ENCODE results near the gene ANGPTL3.
"Not testable (repeated sequence)": the region's sequence is repeated elsewhere in the genome, so short reads cannot be mapped to it uniquely, and the experiment has no call there.

The ANGPTL3 gene, protein sequence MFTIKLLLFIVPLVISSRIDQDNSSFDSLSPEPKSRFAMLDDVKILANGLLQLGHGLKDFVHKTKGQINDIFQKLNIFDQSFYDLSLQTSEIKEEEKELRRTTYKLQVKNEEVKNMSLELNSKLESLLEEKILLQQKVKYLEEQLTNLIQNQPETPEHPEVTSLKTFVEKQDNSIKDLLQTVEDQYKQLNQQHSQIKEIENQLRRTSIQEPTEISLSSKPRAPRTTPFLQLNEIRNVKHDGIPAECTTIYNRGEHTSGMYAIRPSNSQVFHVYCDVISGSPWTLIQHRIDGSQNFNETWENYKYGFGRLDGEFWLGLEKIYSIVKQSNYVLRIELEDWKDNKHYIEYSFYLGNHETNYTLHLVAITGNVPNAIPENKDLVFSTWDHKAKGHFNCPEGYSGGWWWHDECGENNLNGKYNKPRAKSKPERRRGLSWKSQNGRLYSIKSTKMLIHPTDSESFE

DNA sequence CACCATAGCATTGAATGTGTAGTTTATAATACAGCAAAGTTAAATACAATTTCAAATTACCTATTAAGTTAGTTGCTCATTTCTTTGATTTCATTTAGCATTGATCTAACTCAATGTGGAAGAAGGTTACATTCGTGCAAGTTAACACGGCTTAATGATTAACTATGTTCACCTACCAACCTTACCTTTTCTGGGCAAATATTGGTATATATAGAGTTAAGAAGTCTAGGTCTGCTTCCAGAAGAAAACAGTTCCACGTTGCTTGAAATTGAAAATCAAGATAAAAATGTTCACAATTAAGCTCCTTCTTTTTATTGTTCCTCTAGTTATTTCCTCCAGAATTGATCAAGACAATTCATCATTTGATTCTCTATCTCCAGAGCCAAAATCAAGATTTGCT lies at the start of gene ANGPTL3:
ANGPTL3 (plus strand) TSS at position 240 of the 400 bp plus-strand sequence; CDS start at position 287, 47 bp downstream.
- no peak for DNase-seq

DNA sequence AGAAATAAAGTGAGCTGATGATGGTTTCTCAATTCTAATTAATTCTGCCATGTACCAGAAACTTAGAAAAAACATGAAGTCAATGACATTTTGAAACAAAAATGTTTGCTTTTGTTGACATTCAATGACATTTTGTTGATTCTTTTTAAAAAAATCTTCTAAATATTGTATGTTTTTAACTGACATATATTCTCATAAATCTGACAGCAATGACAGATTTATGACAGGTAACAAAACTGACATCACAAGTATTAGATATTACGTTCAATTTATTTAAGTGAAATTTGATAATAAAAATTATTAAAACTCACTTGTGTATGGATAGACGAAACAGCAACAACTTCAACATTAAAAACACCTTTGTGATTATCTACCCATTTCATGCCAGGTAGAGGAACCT lies 36.0 kb upstream of the ANGPTL3 start:
- DNase-seq, result no peak

DNA sequence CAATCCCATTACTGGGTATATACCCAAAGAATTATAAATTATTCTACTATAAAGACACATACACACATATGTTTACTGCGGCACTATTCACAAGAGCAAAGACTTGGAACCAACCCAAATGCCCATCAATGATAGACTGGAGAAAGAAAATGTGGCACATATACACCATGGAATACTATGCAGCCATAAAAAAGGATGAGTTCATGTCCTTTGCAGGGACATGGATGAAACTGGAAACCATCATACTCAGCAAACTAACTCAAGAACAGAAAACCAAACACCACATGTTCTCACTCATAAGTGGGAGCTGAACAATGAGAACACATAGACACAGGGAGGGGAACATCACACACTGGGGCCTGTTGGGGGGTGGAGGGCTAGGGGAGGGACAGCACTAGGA lies 30.1 kb upstream of the ANGPTL3 start:
- DNase-seq, result not testable (repeated sequence)

DNA sequence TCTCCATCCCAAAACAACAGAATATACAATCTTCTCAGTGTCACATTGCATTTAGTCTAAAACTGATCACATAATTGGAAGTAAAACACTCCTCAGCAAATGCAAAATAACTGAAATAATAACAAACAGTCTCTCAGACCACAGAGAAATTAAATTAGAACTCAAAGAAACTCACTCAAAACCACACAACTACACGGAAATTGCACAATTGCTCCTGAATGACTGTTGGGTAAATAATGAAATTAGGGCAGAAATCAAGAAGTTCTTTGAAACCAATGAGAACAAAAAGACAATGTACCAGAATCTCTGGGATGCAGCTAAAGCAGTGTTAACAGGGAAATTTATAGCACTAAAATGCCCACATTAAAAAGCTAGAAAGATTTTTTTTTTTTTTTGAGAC lies 29.4 kb upstream of the ANGPTL3 start:
- DNase-seq, result not testable (repeated sequence)

DNA sequence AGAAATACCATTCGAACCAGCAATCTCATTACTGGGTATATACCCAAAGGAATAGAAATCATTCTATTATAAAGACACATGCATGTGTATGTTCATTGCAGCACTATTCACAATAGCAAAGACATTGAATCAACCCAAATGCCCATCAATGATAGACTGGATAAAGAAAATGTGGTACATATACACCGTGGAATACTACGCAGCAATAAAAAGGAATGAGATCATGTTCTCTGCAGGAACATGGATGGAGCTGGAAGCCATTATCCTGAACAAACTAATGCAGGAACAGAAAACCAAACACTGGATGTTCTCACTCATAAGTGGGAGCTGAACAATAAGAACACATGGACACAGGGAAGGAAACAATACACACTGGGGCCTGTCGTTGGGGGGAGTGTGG lies 25.8 kb upstream of the ANGPTL3 start:
- not testable (repeated sequence) for DNase-seq

DNA sequence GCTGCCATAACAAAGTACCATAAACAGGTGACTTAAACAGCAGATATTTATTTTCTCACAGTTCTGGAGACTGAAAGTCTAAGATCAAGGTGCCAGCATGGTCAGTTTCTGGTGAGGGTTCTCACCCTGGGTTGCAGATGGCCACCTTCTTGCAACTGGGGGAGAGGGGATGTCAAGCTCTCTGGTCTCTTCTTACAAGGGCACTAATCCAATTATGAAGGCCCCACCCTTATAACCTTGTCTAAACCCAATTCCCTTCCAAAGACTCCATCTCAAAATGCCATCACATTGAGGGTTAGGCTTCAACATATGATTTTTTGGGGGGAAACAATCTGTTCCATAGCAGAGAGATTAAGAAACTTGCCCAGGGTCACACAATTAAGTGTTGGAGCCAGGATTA lies 24.8 kb upstream of the ANGPTL3 start:
- no peak for DNase-seq

DNA sequence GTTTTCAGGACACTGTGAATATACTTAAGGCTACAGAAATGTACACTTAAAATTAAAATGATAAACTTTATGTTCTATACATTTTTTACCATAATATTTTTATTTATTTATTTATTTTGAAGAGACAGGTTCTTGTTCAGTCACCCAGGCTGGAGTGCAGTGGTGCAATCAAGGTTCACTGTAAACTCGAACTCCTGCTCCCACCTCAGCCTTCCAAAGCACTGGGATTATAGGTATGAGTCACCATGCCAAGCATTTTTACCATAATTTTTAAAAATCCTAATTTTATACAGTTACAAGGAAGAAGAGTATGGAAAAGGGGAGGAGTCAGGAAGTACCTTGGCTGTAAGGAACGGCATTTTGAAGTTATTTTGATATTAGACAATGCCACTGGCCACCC lies 23.6 kb upstream of the ANGPTL3 start:
- DNase-seq, result no peak

DNA sequence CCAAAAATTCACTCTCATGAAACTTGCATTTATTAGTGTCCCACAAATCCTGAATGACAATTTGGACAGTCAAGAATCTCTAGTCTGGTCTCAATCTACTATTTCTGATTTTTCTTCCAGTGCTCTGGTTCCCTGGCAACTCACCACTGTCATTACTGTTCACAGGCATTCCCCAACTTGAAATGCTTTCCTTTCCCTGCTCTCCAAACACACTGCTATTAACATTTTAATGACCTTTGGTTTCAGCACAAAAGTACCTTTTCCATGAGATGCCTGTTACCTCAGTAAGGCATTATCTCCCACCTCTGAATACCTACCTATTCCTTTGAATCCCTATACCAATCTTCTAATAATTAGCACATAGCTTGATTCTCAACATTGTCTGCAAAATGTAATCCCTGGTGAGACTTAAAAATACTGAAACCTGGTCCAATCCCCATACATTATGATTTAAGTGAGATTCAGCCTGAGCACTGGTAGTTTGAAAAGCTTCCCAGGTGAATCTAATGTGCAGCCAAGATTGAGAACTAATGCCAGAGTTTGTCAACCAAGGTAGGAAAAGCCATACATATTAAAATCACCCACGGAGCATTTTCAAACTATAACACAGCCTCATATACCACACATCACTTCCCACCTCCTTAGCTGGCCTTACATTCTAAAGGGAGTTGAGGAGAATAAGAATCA lies 11.7 kb upstream of the ANGPTL3 start:
- no peak for DNase-seq

DNA sequence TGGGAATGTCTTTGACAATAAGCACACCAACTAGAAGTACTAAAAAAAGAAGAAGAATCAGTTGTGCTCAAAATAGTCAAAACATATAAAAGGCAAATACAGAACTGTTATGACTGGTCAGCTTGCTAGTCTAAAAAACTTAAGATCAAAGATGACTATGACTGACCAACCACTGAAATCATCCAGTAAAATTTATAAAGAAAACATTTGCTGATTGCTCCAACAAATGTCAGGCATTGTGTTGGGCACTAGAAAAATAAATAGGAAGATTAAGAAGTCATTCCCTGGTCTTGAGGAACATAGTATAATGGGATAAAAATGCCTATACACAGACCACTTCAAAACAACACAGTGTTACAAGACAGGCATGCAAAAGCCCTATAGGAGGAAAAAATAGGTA lies 9.3 kb upstream of the ANGPTL3 start:
- DNase-seq, result no peak

DNA sequence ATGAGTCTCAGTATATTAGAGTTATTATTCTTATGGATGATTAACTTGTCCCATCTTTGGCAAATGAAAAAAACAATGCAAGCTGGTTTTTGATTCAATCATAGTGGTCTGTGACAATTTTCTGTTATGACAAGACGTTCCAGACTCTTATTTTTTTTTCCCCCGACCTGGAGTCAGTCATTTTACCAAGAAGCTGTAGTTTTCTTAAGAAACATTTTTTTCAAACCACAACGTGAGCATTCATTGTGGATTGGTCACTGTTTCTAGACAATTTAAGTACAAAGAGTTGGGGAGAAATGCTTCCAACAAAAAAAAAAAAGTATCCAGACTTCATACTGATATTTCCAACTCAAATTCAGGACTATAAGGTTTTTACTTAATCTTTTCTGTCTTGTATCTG lies 8.0 kb upstream of the ANGPTL3 start:
- no peak for DNase-seq

DNA sequence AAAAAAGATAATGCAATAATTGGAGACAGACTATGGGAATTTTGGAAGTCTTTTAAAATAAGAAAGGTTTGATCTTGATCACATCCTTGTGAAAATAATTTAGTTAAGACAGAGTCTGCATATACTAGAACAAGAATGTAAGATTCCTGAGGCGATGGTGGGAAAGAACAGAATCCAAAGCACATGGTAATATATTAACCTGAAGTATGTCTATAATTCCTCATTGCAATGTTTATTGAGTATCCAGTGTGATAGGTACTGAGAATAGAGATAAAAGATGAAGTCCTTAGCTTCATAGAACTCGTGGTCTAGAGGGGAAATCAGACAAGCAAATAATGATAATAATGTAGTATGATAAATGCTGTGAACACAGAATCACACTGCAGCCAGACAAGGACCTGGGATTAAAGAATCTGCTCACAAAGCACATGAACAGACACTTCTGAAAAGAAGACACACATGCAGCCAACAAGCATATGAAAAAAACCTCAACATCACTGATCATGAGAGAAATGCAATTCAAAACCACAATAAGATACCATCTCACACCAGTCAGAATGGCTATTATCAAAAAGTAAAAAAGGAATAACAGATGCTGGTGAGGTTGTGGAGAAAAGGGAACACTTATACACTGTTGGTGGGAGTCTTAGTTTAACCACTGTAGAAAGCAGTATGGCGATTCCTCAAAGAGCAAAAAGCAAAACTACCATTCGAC lies 6.9 kb upstream of the ANGPTL3 start:
- no peak for DNase-seq

DNA sequence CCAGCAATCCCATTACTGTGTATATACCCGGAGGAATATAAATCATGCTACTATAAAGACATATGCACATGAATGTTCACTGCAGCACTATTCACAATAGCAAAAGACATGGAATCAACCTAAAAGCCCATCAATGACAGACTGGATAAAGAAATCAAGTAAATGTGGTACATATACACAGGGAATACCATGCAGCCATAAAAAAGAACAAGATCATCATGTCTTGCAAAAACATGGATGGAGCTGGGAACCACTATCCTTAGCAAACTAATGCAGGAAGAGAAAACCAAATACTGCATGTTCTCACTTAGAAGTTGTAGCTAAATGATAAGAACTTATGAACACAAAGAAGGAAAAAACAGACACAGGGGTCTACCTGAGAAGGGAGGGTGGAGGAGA lies 6.4 kb upstream of the ANGPTL3 start:
- no peak for DNase-seq

DNA sequence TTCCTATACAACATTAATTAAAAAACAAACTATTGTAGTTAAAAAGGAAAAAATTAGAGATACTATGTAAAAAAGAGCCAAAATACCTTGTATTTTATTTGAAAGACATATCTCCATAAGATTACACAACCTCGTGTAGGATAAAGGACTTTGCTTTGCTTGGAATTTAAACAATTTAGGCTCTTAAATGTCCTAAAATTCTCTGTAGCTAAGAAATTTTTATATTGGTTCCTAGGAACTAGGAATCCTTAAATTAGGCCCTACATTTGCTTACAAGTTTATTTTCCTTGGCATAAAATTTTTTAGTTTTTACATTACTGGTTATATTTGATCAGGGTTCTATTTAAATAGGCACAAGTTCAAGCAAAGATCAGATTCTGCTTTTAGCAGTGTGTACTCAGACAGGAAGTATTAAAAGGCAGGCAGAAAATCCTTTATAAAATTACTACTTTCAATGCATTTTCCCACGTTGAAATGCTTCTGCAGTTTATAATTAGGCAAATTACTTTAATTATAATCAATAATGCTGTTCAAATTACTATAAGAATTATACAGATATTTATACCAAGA lies 3.4 kb upstream of the ANGPTL3 start:
- DNase-seq, result no peak

DNA sequence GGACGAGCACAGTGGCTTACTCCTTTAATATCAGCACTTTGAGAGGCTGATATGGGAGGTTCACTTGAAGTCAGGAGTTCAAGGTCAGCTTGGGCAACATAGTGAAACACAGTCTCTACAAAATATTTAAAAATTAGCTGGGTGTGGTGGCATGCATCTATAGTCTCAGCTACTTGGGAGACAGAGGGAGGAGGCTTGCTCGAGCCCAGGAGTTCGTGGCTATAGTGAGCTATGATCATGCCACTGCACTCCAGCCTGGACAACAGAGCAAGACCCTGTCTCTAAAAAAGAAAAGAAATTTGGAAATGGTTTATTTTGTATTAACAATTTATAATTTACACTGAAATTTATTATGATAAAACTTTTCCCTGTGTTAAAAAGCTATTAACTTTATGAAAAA lies 1.7 kb upstream of the ANGPTL3 start:
- DNase-seq, result no peak

DNA sequence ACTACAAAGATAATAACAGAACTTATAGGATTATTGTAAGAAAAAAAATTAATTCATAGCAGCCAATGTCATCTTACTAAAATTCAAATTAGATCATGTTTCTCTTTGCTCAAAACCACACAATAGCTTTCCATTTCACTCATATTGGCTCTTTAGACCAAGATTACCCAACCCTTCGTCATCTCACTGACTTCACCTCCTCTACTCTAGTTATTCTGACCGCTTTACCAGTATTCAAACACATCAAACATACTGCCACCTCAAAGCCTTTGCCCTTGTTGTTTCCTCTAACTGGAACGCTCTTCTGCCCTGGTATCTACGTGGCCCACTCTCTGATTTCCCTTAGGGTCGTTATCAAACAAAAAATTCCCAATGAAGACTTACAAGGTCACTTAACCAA lies 1.7 kb downstream of the ANGPTL3 start:
- DNase-seq, result no peak

DNA sequence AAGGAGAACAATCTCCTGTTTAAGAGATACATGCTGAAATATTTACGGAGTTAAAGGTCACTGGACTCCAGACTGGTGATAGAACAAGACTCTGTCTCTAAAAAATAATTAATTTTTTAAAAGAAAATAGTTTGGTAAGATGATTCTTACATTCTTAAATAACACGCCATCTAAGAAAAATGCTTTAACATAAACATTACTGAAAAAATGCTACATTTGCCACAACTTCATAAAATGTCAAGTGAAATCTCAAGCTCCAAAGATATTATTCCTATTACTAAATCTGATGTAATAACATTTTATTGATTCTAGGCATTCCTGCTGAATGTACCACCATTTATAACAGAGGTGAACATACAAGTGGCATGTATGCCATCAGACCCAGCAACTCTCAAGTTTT lies 4.1 kb downstream of the ANGPTL3 start:
- DNase-seq, result no peak

DNA sequence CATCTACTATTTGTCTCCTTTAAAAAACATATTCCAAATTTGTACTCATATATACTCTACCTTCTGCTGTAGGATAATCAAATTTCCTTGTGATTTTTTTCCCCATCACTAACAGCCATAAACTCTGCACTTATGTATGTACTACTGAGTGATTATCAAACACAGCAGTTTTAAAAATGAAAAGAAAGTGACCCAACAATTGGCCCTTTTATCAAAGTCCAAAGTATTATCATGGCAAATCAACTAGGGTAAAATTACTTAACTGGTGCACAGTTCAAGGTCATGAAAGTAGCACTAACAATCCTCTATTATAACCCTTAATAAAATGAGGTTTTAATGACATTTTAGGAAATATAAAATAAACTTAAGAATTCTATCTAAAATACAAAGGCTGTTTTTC lies 11.6 kb downstream of the ANGPTL3 start:
- no peak for DNase-seq

DNA sequence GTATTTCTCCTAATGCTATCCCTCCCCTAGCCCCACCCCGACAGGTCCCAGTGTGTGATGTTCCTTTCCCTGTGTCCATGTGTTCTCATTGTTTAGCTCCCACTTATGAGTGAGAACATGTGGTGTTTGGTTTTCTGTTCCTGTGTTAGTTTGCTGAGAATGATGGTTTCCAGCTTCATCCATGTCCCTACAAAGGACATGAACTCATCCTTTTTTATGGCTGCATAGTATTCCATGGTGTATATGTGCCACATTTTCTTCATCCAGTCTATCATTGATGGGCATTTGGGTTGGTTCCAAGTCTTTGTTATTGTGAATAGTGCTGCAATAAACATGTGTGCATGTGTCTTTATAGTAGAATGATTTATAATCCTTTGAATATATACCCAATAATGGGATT lies 13.3 kb downstream of the ANGPTL3 start:
- DNase-seq, result not testable (repeated sequence)

DNA sequence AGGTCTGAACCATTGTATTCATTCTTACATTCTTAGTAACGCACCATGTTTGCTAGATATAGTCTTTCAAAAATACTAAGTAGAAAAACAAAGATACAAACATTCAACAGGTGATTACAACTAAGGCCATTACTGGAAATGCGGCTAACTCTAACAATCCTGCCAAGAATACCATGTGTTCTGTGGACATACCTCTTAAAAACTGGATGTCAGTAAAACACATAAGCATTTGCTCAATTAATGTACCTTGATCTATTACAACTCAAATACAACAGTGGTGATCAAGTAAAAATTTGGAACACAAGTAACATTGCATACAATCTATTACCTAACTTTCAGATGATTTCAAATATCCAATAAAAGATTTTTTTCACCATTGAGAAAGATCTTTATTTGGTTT lies 15.4 kb downstream of the ANGPTL3 start:
- DNase-seq, result no peak

DNA sequence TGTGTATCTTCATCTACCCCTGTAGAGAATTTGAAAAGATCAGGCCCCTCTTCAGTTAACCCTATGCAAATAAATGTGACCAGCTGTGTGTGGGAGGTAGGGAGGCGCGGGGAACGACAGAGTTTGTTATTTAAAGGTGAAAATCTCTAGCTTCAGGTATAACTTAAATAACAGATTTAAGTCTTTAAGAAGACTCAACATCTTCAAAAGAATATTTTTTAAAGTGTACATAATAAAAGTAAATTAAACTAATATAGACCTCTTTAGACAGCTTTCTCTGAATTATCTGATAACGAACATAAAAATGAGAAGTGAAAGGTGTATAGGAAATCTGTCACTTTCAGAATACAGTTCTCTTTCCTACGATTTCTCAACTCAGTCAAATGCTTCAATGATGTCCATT lies 16.0 kb downstream of the ANGPTL3 start:
- DNase-seq, result no peak

DNA sequence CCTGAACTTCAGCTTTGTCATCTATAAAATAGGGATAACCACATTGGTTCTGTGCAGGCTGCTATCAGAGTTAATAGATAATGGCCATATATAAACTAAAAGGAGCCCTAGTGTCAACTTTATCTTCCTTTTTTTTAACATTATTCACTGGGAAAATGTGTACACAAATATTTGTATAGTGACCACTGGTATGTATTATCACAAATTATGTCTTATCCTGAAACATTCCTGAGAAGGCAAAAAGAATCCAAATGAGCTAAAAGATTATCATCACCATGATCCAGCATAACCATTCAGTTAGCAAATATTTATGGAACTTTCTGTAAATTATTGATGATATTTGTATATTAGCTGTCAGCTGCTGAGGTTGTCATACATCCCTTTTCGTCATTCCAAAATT lies 16.6 kb downstream of the ANGPTL3 start:
- no peak for DNase-seq

DNA sequence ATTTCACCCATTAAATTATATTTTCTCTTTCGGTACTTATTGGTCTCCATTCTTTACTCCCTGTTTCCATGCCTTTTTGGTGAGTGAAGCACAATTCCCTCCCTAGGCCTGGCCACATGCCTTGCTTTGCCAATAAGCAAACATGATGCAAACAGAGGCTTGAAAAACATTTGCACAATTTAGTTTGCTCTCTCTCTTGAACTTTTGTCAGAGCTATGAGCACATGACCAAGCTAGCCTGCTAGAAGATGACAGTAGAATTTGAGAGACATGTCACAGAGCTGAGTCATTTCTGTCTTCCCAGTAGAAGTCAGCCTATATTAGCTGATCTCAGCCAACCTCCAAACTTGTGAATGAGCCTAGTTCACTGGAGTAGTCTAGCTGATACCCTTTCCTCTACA lies 24.6 kb downstream of the ANGPTL3 start:
- DNase-seq, result no peak

DNA sequence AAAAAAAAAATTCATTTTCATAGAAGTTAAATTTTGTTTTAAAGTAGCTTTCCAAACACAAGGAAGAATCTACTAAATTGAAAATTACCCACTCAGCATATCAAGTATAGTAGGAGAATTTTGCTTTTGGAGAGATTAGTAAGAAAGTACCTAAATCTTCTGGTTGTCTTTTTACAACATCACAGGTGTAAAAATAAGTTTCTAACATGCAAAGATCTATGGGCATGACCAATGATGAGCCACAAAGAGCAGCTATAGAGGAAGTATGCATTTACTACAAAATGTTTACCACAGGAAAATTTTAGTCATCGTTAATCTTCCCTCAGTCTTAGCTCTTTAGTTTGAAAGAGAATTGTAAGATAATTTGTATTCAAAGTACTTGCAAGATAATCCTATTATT lies 28.1 kb downstream of the ANGPTL3 start:
- DNase-seq, result no peak

Data from CD4-positive, alpha-beta T cell treated with Interleukin-17A for 4 hours (primary cell).